ENCODE data around the gene CCND3.

Gene CCND3

DNA sequence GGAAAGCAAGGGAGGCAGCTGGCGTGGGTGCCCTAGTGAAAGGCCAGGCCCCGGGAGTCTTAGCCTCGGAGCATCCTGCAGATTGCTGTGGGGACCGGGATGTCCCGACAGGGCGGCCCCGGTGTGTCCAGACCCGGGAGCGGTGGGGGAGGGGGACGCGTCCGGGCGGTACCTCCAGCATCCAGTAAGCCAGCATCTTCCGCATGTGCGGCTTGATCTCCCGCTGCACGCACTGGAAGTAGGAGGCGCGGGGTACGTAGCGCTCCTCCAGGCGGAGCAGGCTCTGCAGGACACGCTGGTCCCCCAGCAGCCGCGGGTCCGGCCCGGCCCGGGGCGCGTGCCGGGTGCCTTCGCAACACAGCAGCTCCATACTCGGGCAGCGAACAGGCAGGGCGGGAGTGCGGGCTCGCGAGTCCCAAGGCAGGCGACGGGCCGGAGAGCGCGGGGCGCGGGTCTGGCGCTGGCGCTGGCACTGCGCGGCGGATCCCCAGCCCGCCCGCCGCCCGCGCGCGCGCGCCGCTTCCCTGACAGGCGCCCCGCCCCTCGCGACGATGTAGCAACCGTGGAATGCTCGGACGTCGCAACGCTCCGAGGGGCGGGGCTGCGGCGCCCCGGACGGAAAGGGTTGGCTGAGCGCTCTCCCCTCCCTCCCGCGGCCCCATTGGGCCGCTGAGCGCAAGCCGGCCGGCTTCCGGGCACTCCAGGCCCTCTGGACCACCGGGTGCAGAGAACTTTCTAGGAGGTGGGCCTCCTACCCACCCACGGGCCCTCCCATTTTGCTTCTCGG lies at the start of gene CCND3:
Gene CCND3 (minus strand): TSS at position 529 of the 787 bp plus-strand sequence. CDS start 159 bp downstream, at position 370.
- DNase-seq, result peak; percentile 96

DNA sequence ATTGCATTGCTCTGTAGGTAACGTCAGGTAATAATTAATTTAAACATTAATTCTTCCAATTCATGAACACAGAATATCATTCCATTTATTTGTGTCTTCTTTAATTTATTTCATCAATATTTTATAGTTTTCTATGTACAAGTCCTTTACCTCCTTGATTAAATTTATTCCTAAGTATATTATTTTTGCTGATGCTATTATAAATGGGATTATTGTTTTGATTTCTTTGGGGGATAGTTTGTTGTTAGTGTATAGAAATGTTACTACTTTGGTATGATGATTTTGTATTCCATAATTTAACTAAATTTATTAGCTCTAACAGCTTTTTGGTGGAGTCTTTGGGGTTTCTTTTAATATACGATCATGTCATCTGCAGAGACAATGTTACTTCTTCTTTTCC lies 44.7 kb upstream of the CCND3 start:
- DNase-seq, result no peak

GRCh38 chr6:41984623-41985022 lies 43.0 kb upstream of the CCND3 start:
- no peak for DNase-seq

GRCh38 chr6:41976794-41977484 lies 35.3 kb upstream of the CCND3 start:
- peak; percentile 32 for DNase-seq

- DNase-seq, result no peak
Observed at GRCh38 chr6:41975276-41975675, 33.7 kb upstream of the CCND3 start.

GRCh38 chr6:41974281-41974825 lies 32.7 kb upstream of the CCND3 start:
- no peak for DNase-seq

DNA sequence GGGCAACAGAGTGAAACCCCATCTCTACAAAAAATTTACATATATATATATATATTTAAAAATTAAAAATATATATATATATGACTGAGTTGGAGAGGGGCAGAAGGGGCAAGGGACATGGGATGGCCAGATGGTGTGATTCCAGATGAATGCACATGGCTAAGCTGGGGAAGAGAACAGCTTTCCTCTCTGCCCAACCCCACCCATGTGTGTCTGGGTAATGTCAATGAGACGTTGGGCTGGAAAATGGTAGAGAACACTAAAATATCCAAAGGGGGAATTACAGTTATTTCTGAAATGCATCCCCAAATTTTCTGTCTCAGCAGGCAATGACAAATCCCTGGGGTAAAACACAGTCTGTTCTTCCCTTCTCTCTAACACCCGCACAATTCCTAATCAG lies 31.2 kb upstream of the CCND3 start:
- DNase-seq, result no peak

DNA sequence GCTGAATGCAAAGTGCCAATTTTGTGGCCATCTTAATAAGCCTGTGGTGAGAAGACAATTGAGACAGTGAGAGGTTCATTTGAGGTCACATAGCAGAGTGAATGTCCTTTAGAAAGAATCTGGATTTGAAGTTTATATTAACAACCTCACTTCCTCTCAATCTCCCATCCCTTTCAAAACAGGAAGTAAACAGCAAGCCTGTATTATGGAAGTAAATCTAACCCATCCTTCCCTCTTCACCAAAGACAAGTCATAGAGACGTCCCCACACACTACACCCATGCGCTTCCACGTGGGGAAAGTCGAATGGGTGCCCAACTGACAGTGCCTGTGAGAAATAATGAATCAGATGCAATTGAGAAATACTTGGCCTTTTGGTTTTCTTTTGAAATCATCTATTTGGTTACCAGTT lies 28.8 kb upstream of the CCND3 start:
- DNase-seq, result peak; percentile 28

GRCh38 chr6:41967312-41968287 lies 26.0 kb upstream of the CCND3 start:
- DNase-seq, result no peak

GRCh38 chr6:41966961-41967311 lies 25.3 kb upstream of the CCND3 start:
- DNase-seq, result no peak

GRCh38 chr6:41966214-41966920 lies 24.8 kb upstream of the CCND3 start:
- no peak for DNase-seq

GRCh38 chr6:41965429-41966213 lies 24.0 kb upstream of the CCND3 start:
- DNase-seq, result no peak

GRCh38 chr6:41964201-41964887 lies 22.7 kb upstream of the CCND3 start:
- DNase-seq, result no peak

DNA sequence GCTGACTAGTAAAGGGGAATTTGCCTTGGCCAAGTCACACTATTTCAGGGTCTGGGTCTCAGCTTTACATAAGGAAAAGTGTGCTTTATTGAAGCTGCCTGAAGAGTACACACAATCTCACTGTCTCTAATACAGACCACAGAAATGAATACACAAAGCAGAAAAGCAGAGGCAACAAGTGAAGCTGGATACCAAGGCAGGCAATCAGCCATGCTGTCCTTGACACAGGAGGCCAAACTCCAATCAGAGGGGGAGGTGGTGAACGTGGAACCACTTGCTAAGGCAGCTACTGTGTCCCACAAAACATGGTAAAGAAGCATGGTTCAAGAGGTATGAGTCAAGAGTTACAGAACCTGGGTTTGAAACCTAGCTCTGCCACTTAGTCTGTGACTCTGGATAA lies 21.8 kb upstream of the CCND3 start:
- DNase-seq, result no peak

- DNase-seq, result no peak
Observed at GRCh38 chr6:41960028-41960427, 18.4 kb upstream of the CCND3 start.

DNA sequence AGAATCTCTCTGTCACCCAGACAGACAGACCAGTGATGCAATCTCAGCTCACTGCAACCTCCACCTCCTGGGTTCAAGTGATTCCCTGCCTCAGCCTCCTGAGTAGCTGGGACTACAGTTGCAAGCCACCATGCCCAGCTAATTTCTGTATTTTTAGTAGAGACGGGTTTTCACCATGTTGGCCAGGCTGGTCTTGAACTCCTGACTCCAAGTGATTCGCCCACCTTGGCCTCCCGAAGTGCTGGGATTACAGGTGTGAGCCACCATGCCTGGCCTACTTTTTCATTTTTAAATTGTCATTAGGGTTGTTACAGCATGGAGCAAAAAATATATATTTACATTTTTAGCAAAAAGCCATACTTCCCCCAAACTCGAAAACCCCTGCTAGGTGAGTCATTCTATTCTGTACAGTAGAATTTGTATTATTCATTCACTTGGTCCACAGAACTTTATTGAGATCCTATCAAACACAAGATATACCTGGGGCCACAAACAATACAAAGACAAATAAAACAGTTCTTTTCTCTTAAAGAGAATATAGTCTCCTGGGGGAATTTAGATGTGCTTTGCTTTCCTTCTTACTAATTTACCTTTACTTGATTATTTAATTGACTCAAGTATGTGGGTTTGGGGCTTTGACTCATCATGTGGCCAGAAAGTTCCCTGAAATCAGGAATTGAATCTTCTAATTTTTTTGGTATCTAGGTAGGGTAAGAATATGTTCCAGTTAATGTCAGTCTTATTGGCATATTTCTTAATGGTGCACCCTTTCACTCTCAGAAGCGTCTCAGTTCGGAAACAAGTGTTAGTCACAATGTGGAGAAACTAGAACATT lies 16.6 kb upstream of the CCND3 start:
- peak; percentile 84 for DNase-seq

GRCh38 chr6:41957117-41957516 lies 15.5 kb upstream of the CCND3 start:
- no peak for DNase-seq

DNA sequence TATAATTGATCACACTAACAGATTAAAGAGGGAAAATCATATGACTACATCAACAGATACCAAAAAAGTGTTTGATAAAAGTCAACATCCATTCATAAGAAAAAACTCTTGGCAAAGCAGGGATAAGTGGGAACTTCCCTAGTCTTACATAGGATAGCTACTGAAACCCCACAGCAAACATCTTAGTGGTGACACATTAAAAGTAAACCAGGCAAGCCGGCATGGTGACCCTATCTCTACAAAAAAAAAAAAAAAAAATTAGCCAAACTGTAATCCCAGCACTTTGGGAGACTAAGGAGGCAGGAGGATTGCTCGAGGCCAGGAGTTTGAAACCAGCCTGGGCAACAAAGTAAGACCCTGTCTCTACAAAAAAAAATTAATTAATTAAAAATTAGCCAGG lies 13.8 kb upstream of the CCND3 start:
- no peak for DNase-seq

GRCh38 chr6:41954668-41955067 lies 13.1 kb upstream of the CCND3 start:
- no peak for DNase-seq
